H9 (cell line): ENCODE measurements around the gene MARCHF3. TPM values are rescaled to one million over a fixed set of nuclear protein-coding genes. Genes with fewer than 3 reads are reported as not detected.

ENCODE experiments used
- DNase-seq: peaks from one replicate; pipeline ENCODE4 v3.0.0-alpha.2; 2017
- H2AFZ ChIP-seq: one replicate; pipeline ENCODE4 v1.6.1; 2013; ENCODE audit warnings: mild to moderate bottlenecking, low read length, control low read depth, moderate library complexity
- H2AK5ac ChIP-seq: 2 replicates; pipeline ENCODE4 v1.6.1; 2013; ENCODE audit warnings: low read length, control low read depth, mixed read lengths; ENCODE audit not compliant: insufficient read length
- H2BK120ac ChIP-seq: one replicate; pipeline ENCODE4 v1.6.1; 2013; ENCODE audit warnings: low read depth, mild to moderate bottlenecking, low read length, control low read depth, inconsistent platforms; ENCODE audit not compliant: poor library complexity, severe bottlenecking
- H2BK12ac ChIP-seq: 2 replicates; pipeline ENCODE4 v1.6.1; 2013; ENCODE audit warnings: low read length, control low read depth, mixed read lengths, low read depth; ENCODE audit not compliant: insufficient read length
- H2BK15ac ChIP-seq: 2 replicates; pipeline ENCODE4 v1.6.1; 2013; ENCODE audit warnings: low read depth, low read length, control low read depth
- H2BK20ac ChIP-seq: one replicate; pipeline ENCODE4 v1.6.1; 2013; ENCODE audit warnings: low read depth, mild to moderate bottlenecking, low read length, control low read depth, inconsistent platforms; ENCODE audit not compliant: poor library complexity, severe bottlenecking
- H2BK5ac ChIP-seq: 2 replicates; pipeline ENCODE4 v1.6.1; 2013; ENCODE audit warnings: low read length, control low read depth, mixed read lengths; ENCODE audit not compliant: insufficient read length
- H3K14ac ChIP-seq: 2 replicates; pipeline ENCODE4 v1.6.1; 2013; ENCODE audit warnings: low read length, control low read depth; ENCODE audit not compliant: insufficient read depth
- H3K18ac ChIP-seq: 2 replicates; pipeline ENCODE4 v1.6.1; 2013; ENCODE audit warnings: low read depth, mild to moderate bottlenecking, mixed read lengths, low read length, control low read depth; ENCODE audit not compliant: insufficient read length
- H3K23ac ChIP-seq: 2 replicates; pipeline ENCODE4 v1.6.1; 2013; ENCODE audit warnings: low read length, control low read depth, mixed read lengths, low read depth; ENCODE audit not compliant: insufficient read length
- H3K23me2 ChIP-seq: 2 replicates; pipeline ENCODE4 v1.6.1; 2013; ENCODE audit warnings: low read depth, mild to moderate bottlenecking, mixed read lengths, low read length, control low read depth; ENCODE audit not compliant: insufficient read length, poor library complexity, severe bottlenecking
- H3K27ac ChIP-seq: 2 replicates; pipeline ENCODE4 v1.5.1; 2013; ENCODE audit warnings: low read length, control low read depth, mixed read lengths, low read depth; ENCODE audit not compliant: insufficient read length
- H3K27me3 ChIP-seq: 2 replicates; pipeline ENCODE4 v1.6.1; 2013; ENCODE audit warnings: low read length, control low read depth, inconsistent platforms; ENCODE audit not compliant: insufficient read depth
- H3K4ac ChIP-seq: 2 replicates; pipeline ENCODE4 v1.6.1; 2013; ENCODE audit warnings: low read depth, mild to moderate bottlenecking, control low read depth, inconsistent platforms, low read length, moderate library complexity
- H3K4me1 ChIP-seq: 2 replicates; pipeline ENCODE4 v1.6.1; 2013; ENCODE audit warnings: low read length, control low read depth, inconsistent platforms; ENCODE audit not compliant: insufficient read depth
- H3K4me2 ChIP-seq: 2 replicates; pipeline ENCODE4 v1.6.1; 2013; ENCODE audit warnings: low read length, control low read depth, mixed read lengths; ENCODE audit not compliant: insufficient read length, insufficient read depth
- H3K56ac ChIP-seq: 2 replicates; pipeline ENCODE4 v1.6.1; 2013; ENCODE audit warnings: low read depth, mild to moderate bottlenecking, mixed read lengths, low read length, control low read depth; ENCODE audit not compliant: insufficient read length
- H3K79me1 ChIP-seq: 2 replicates; pipeline ENCODE4 v1.6.1; 2013; ENCODE audit warnings: low read depth, mild to moderate bottlenecking, moderate library complexity, low read length, control low read depth, inconsistent platforms; ENCODE audit not compliant: insufficient read depth, poor library complexity, severe bottlenecking
- H3K79me2 ChIP-seq: 2 replicates; pipeline ENCODE4 v1.6.1; 2013; ENCODE audit warnings: low read length, control low read depth, inconsistent platforms; ENCODE audit not compliant: insufficient read depth
- H3K9ac ChIP-seq: 2 replicates; pipeline ENCODE4 v1.6.1; 2013; ENCODE audit warnings: low read length, control low read depth, mixed read lengths; ENCODE audit not compliant: insufficient read length; ENCODE audit errors: extremely low read depth
- H3K9me3 ChIP-seq: one replicate; pipeline ENCODE4 v1.6.1; 2013; ENCODE audit warnings: low read depth, low read length, inconsistent platforms; ENCODE audit not compliant: control insufficient read depth
- H3T11ph ChIP-seq: one replicate; pipeline ENCODE4 v1.6.1; 2013; ENCODE audit warnings: mild to moderate bottlenecking, low read length, control low read depth, inconsistent platforms
- H4K20me1 ChIP-seq: one replicate; pipeline ENCODE4 v1.6.1; 2013; ENCODE audit not compliant: control insufficient read depth, insufficient read length, insufficient read depth
- H4K5ac ChIP-seq: 2 replicates; pipeline ENCODE4 v1.6.1; 2013; ENCODE audit warnings: low read depth, mild to moderate bottlenecking, mixed read lengths, low read length, control low read depth; ENCODE audit not compliant: insufficient read length
- H4K8ac ChIP-seq: replicated peaks from 2 replicates; pipeline ENCODE4 v1.6.1; 2013; ENCODE audit warnings: low read length, control low read depth, mixed read lengths, low read depth; ENCODE audit not compliant: insufficient read length
- H4K91ac ChIP-seq: 2 replicates; pipeline ENCODE4 v1.6.1; 2013; ENCODE audit warnings: low read depth, mild to moderate bottlenecking, moderate library complexity, mixed read lengths, low read length, control low read depth; ENCODE audit not compliant: insufficient read length
- H3K27ac Mint-ChIP-seq, 3 experiments: 2 replicates in 2 of 3; 3 replicates in 1 of 3; pipeline ENCODE4 v1.8.0; 2020 to 2021; ENCODE audit warnings: mixed read lengths in 3 of 3, mild to moderate bottlenecking in 1 of 3, moderate library complexity in 1 of 3
- H3K27me3 Mint-ChIP-seq: 2 replicates; pipeline ENCODE4 v1.8.0; 2021; ENCODE audit warnings: low read depth, mild to moderate bottlenecking, moderate library complexity, mixed read lengths
- H3K36me3 Mint-ChIP-seq, 3 experiments: 2 replicates in 2 of 3; 3 replicates in 1 of 3; pipeline ENCODE4 v1.8.0; 2020 to 2021; ENCODE audit warnings: low read depth in 3 of 3, mixed read lengths in 3 of 3; ENCODE audit not compliant: insufficient read depth in 1 of 3
- H3K4me1 Mint-ChIP-seq, 2 experiments: 2 replicates each; pipeline ENCODE4 v1.8.0; 2020; ENCODE audit warnings: mixed read lengths in 2 of 2
- H3K4me3 Mint-ChIP-seq, 2 experiments: 2 replicates in 1 of 2; 3 replicates in 1 of 2; pipeline ENCODE4 v1.8.0; 2020 to 2021; ENCODE audit warnings: mild to moderate bottlenecking in 2 of 2, mixed read lengths in 2 of 2, moderate library complexity in 1 of 2
- H3K9me3 Mint-ChIP-seq, 2 experiments: 2 replicates in 1 of 2; 3 replicates in 1 of 2; pipeline ENCODE4 v1.8.0; 2020; ENCODE audit warnings: mild to moderate bottlenecking in 2 of 2, mixed read lengths in 2 of 2, moderate library complexity in 1 of 2
- WGBS: extraction: QIAGEN DNeasy Blood & Tissue Kit; methylation state at CpG from one replicate; pipeline ENCODE4 v1.1.7; 2013; ENCODE audit warnings: missing lambda C conversion rate, low lambda C conversion rate, mixed read lengths; ENCODE audit not compliant: insufficient read length; ENCODE audit errors: extremely low coverage; 5-methylcytosine and 5-hydroxymethylcytosine counted together
- total RNA-seq: library from RNA; stranded (reverse); gene quantifications from 2 replicates; pipeline ENCODE4 v1.2.1, GENCODE V29; 2021
- TF ChIP-seq, protein P1 (sequence below): fragments of 200-600 bp; sonication (generic); conservative IDR thresholded peaks from 3 replicates; pipeline ENCODE4 v1.8.0; 2021; ENCODE audit warnings: antibody characterized with exemption, mild to moderate bottlenecking

The MARCHF3 gene
- total RNA-seq, 1 experiment from 2014 or later = 17.7 TPM

DNA sequence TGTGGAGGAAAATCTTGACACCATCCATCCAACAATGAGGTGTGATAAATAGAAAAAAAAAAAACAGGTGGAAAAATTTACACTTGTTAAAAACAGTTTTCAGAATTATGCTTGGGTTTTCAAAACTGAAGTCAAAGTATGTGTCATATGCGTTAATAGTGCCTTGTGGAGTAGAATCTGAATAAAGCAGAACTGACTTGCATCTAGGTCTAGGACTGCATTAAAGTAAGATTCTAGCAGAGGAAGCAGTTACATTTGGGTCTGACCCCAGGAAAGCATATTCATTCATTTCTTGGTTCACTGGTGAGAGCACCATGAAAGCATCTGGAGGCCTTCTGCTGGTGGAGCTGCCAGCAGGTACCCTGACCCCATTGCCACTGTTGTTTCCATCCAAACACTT is 89.0 kb downstream of the MARCHF3 start:
- H3K9me3 Mint-ChIP-seq = no peaks in the 10 kb centered on the region
- no peaks in the 10 kb centered on the region for H3K27me3 Mint-ChIP-seq
- Histone ChIP-seq H3K9me3 (no peaks in the 10 kb centered on the region), H3K27me3 (no peaks in the 10 kb centered on the region), H2AFZ (no peak overlapping the region), H3K4me1 (no peaks in the 10 kb centered on the region), H2AK5ac (no peak overlapping the region), H3K4me2 (no peak overlapping the region), H3K18ac (no peak overlapping the region), H4K91ac (no peak overlapping the region), H3K79me2 (no peaks in the 10 kb centered on the region), H3K27ac (no peak overlapping the region), H3K23me2 (no peaks in the 10 kb centered on the region), H3K9ac (no peak overlapping the region), H2BK15ac (no peak overlapping the region), H2BK5ac (no peak overlapping the region), H4K5ac (no peak overlapping the region), H3K4ac (no peak overlapping the region), H3T11ph (no peak overlapping the region), H2BK12ac (no peak overlapping the region), H3K56ac (no peak overlapping the region), H3K23ac (no peak overlapping the region), H4K8ac (no peak overlapping the region), H3K14ac (no peak overlapping the region), H3K79me1 (no peaks in the 10 kb centered on the region), H2BK20ac (no peak overlapping the region), H2BK120ac (no peak overlapping the region), H4K20me1 (peaks cover 2% of the 10 kb centered on the region)
- no peak overlapping the region for H3K27ac Mint-ChIP-seq
- peaks cover 21 to 32% of the 10 kb centered on the region in 2 experiments for H3K4me1 Mint-ChIP-seq
- no peak for DNase-seq
- H3K4me3 Mint-ChIP-seq = no peak overlapping the region
- TF ChIP-seq, protein P1, sequence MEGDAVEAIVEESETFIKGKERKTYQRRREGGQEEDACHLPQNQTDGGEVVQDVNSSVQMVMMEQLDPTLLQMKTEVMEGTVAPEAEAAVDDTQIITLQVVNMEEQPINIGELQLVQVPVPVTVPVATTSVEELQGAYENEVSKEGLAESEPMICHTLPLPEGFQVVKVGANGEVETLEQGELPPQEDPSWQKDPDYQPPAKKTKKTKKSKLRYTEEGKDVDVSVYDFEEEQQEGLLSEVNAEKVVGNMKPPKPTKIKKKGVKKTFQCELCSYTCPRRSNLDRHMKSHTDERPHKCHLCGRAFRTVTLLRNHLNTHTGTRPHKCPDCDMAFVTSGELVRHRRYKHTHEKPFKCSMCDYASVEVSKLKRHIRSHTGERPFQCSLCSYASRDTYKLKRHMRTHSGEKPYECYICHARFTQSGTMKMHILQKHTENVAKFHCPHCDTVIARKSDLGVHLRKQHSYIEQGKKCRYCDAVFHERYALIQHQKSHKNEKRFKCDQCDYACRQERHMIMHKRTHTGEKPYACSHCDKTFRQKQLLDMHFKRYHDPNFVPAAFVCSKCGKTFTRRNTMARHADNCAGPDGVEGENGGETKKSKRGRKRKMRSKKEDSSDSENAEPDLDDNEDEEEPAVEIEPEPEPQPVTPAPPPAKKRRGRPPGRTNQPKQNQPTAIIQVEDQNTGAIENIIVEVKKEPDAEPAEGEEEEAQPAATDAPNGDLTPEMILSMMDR = no peak
- no peaks in the 10 kb centered on the region for H3K36me3 Mint-ChIP-seq
- no CpG with 5 or more reads among the region's 1 CpG for WGBS
